Kidney (tissue), 14 donors: ENCODE measurements around the gene XAF1. TPM values are rescaled to one million over a fixed set of nuclear protein-coding genes. Genes with fewer than 3 reads are reported as not detected.
A peak's percentile ranks its signal among the peaks of the same experiment; 100 is the strongest.

Experiments used
- DNase-seq, 5 donors: peaks; one replicate each; pipeline ENCODE4 v3.0.0-alpha.2; 2013 to 2020
- FAIRE-seq: peaks from 2 replicates; lab custom pipeline; 2012; peaks lifted over from hg19 to GRCh38; lab: Jason Lieb, UNC
- H3K27ac ChIP-seq, 2 donors: one replicate each; pipeline ENCODE4 v1.7.0; 2013; ENCODE audit warnings: low read depth in 2 of 2, low read length in 2 of 2, inconsistent platforms in 1 of 2
- H3K27me3 ChIP-seq: one replicate; pipeline ENCODE4 v1.7.1; 2013; ENCODE audit warnings: low read length, inconsistent platforms; ENCODE audit not compliant: control insufficient read depth, insufficient read depth
- H3K36me3 ChIP-seq, 3 donors: one replicate each; pipeline versions ENCODE4 v1.7.0 to v1.7.1; 2013; ENCODE audit warnings: low read length in 3 of 3, control low read depth in 1 of 3, inconsistent platforms in 1 of 3; ENCODE audit not compliant: insufficient read depth in 3 of 3, control insufficient read depth in 2 of 3
- H3K4me1 ChIP-seq, 3 donors: one replicate each; pipeline versions ENCODE4 v1.7.0 to v1.7.1; 2013; ENCODE audit warnings: low read length in 3 of 3, inconsistent platforms in 1 of 3, low read depth in 1 of 3; ENCODE audit not compliant: control insufficient read depth in 2 of 3, insufficient read depth in 2 of 3
- H3K4me3 ChIP-seq, 3 donors: one replicate each; pipeline versions ENCODE4 v1.7.0 to v1.8.1; 2013; ENCODE audit warnings: low read length in 3 of 3, control low read depth in 1 of 3, inconsistent platforms in 1 of 3
- H3K9ac ChIP-seq, 3 donors: one replicate each; pipeline versions ENCODE4 v1.7.0 to v1.7.1; 2013; ENCODE audit warnings: low read length in 3 of 3, control low read depth in 1 of 3, inconsistent platforms in 1 of 3
- H3K9me3 ChIP-seq, 3 donors: one replicate each; pipeline versions ENCODE4 v1.7.0 to v1.7.1; 2013; ENCODE audit warnings: low read length in 3 of 3, control low read depth in 1 of 3, inconsistent platforms in 1 of 3; ENCODE audit not compliant: control insufficient read depth in 2 of 3, insufficient read depth in 1 of 3
- intact Hi-C: fragments of 100-400 bp; cut with DNase I; formaldehyde crosslinking; loops from one replicate; pipeline ENCODE4 v1.11.1; 2022
- polyA plus RNA-seq: library from polyadenylated mRNA; stranded (reverse); fragments of 350-450 nt; fragmentation: Illumina TruSeq; extraction: RNeasy Lipid Tissue Mini Kit (QIAGEN cat#74804); gene quantifications from one replicate; pipeline ENCODE4 v1.2.3, GENCODE V29; 2014; ENCODE audit warnings: low read depth, low replicate concordance; ENCODE audit not compliant: insufficient read depth
- total RNA-seq: library from RNA; stranded (reverse); fragmentation: NEBNext Ultra II Directional; extraction: Animal tissue kit (Norgen Biotek cat#: 25700); gene quantifications from one replicate; pipeline ENCODE4 v1.2.1, GENCODE V29; 2021
- TF ChIP-seq, protein P1 (sequence below): IDR thresholded peaks from 3 replicates; pipeline ENCODE4 v1.5.1; 2012; ENCODE audit warnings: mild to moderate bottlenecking, moderate library complexity, borderline replicate concordance; ENCODE audit not compliant: insufficient read depth; ENCODE audit errors: extremely low read depth
- donor health status: control.
- donor health status: control.
- donor health status: control.
- donor health status: control.
- donor health status: control.
- donor health status: DM: yes; HTN: yes; CAD: no.
- donor health status: Normal renal cell carcinoma (clear cell type).

Gene XAF1
- total and polyA plus RNA-seq, 2 donors from 2014 or later = 7.9 to 35.3 TPM

DNA sequence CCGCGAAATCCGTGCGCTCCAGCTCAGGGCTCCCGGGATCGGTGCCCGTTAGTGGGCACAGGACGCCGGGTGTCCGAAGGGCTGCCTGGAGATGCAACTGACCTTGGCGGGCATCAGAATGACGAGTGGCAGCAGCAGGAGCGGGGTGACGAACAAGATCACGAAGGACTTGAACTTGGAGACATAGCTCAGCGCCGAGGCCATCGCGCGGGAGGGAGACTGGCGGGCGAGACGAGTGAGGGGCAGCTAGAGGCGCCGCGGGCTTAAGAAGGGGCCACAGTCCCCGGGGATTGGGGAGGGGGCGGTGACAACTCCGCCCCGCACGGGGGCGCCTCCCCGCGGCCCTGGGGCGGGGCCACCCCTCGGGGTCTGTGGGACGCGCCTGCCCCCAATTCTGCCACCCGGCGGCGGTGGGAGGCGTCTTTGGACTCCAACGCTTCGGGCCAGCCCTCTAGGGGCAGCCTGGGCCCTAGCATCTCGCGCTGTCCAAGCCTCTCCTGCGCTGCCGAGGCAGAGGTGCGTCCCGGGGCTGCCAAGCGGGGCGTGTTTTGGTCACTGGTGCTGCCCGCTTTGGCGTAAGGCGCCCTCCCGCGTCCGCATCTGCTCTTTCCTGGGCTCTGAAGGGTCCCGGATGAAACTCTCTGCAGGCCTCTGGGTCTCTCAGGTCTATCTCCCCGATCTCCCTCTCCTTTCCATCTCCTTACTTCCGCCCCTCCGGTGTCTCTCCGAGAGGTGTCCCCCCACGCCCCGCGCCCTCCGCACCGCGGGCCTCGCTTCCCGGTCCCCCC lies 42.5 kb upstream of the XAF1 start, which contains the start of gene SLC13A5:
SLC13A5 (minus strand) TSS at position 240 of the 788 bp plus-strand sequence; CDS start at position 204, 36 bp downstream.
- Histone ChIP-seq H3K27me3 (peaks cover 6% of the 10 kb centered on the region), H3K4me1 (no peaks in the 10 kb centered on the region), H3K36me3 (no peaks in the 10 kb centered on the region), H3K9ac (no peak within 1 kb of the TSS), H3K4me3 (no peak within 1 kb of the TSS), H3K27ac (no peak within 1 kb of the TSS), H3K9me3 (no peaks in the 10 kb centered on the region)
- TF ChIP-seq, protein P1, sequence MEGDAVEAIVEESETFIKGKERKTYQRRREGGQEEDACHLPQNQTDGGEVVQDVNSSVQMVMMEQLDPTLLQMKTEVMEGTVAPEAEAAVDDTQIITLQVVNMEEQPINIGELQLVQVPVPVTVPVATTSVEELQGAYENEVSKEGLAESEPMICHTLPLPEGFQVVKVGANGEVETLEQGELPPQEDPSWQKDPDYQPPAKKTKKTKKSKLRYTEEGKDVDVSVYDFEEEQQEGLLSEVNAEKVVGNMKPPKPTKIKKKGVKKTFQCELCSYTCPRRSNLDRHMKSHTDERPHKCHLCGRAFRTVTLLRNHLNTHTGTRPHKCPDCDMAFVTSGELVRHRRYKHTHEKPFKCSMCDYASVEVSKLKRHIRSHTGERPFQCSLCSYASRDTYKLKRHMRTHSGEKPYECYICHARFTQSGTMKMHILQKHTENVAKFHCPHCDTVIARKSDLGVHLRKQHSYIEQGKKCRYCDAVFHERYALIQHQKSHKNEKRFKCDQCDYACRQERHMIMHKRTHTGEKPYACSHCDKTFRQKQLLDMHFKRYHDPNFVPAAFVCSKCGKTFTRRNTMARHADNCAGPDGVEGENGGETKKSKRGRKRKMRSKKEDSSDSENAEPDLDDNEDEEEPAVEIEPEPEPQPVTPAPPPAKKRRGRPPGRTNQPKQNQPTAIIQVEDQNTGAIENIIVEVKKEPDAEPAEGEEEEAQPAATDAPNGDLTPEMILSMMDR = no peak
- no peak for FAIRE-seq
- intact Hi-C loops = no loop called here
- DNase-seq = peak in 4 of 5 donors; percentile 57 to 72 (median 62)

DNA sequence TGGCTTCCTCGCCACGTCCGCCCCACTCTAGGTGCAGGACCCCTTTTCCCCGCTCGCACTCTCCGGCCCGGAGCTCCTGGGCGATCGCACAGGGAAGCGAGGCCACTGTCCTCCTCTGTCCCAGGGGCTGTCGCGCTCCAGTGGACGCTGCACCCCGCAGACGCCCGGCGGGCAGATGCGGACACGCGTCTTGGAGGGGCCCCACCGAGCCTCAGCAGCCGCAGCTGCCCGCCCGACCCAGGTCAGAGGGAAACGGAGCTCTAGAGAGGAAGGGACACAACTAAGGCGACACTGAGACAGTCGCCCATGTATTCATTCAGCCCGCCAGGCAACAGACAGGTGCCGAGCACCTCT lies 42.0 kb upstream of the XAF1 start:
- FAIRE-seq (no peak), DNase-seq (no peak)
- no peak overlapping the region for H3K4me3 ChIP-seq
- no peaks in the 10 kb centered on the region for H3K9me3 ChIP-seq
- H3K27me3 ChIP-seq = peaks cover 6% of the 10 kb centered on the region
- no peak overlapping the region for H3K9ac ChIP-seq
- H3K27ac ChIP-seq = no peak overlapping the region
- no peaks in the 10 kb centered on the region for H3K4me1 ChIP-seq
- intact Hi-C loops = no loop called here
- TF ChIP-seq, protein P1 = no peak
- H3K36me3 ChIP-seq = no peaks in the 10 kb centered on the region

DNA sequence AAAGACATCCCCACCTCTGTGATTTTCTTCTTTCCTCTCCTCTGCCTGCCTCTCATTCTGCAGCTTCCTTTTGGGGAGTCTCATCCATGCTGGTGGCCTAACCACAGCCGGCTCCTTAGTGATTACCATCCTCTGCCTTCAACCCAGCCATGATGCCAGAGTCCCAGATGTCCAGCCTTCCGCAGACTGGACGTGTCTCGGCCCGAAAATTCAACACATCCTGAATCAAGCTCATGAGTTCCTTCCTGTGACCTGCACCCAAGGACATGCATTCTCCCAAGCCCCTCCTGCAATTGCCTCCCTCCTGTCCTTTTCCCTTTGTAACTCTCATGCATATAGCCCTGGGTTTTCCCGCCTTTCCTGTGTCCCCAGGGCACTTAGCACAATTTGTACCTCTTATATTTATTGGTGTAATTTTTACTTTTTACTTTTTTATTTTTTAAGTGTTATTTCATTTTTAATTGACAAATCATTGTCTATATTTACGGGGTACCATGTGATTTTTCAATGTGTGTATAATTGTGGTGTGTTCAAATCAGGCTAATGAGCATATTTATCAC lies 41.5 kb upstream of the XAF1 start:
- FAIRE-seq (no peak), DNase-seq (no peak)
- TF ChIP-seq, protein P1 = no peak
- no peaks in the 10 kb centered on the region for H3K36me3 ChIP-seq
- H3K9ac ChIP-seq = no peak overlapping the region
- H3K4me1 ChIP-seq = no peaks in the 10 kb centered on the region
- intact Hi-C loops = no loop called here
- no peak overlapping the region for H3K4me3 ChIP-seq
- H3K9me3 ChIP-seq = no peaks in the 10 kb centered on the region
- H3K27me3 ChIP-seq = peaks cover 6% of the 10 kb centered on the region
- no peak overlapping the region for H3K27ac ChIP-seq
